Neural progenitor cell (in vitro differentiated cells): ENCODE results near the gene CALHM1. TPM values are rescaled to one million over a fixed set of nuclear protein-coding genes. Genes with fewer than 3 reads are reported as not detected.

Experiments
- DNase-seq: peaks from one replicate; pipeline ENCODE4 v3.0.0-alpha.2; 2016; ENCODE audit warnings: low spot score
- H2AFZ ChIP-seq: fragments of 200-600 bp; sonication (generic); replicated peaks from 2 replicates; pipeline ENCODE4 v1.6.1; 2016; ENCODE audit warnings: antibody characterized with exemption
- H3F3A ChIP-seq: fragments of 200-600 bp; sonication (generic); 2 replicates; pipeline ENCODE4 v1.6.1; 2016; ENCODE audit warnings: antibody characterized with exemption, low read depth
- H3K27ac ChIP-seq: fragments of 200-600 bp; sonication (generic); 2 replicates; pipeline ENCODE4 v1.5.1; 2016; ENCODE audit warnings: mild to moderate bottlenecking
- H3K27me3 ChIP-seq: fragments of 200-600 bp; sonication (generic); 2 replicates; pipeline ENCODE4 v1.6.1; 2016; ENCODE audit warnings: mild to moderate bottlenecking, moderate library complexity
- H3K36me3 ChIP-seq: fragments of 200-600 bp; sonication (generic); 2 replicates; pipeline ENCODE4 v1.5.1; 2016
- H3K4me1 ChIP-seq: fragments of 200-600 bp; sonication (generic); 2 replicates; pipeline ENCODE4 v1.6.1; 2016; ENCODE audit warnings: mixed run types
- H3K4me2 ChIP-seq: fragments of 200-600 bp; sonication (generic); 2 replicates; pipeline ENCODE4 v1.6.1; 2016
- H3K4me3 ChIP-seq: fragments of 200-600 bp; sonication (generic); 2 replicates; pipeline ENCODE4 v1.5.1; 2016
- H3K79me2 ChIP-seq: fragments of 200-600 bp; sonication (generic); 2 replicates; pipeline ENCODE4 v1.6.1; 2016; ENCODE audit warnings: low read depth
- H3K9ac ChIP-seq: fragments of 200-600 bp; sonication (generic); 2 replicates; pipeline ENCODE4 v1.6.1; 2016
- H3K9me3 ChIP-seq: fragments of 200-600 bp; sonication (generic); 2 replicates; pipeline ENCODE4 v1.5.1; 2016; ENCODE audit warnings: low read depth
- H4K20me1 ChIP-seq: fragments of 200-600 bp; sonication (generic); 2 replicates; pipeline ENCODE4 v1.6.1; 2016; ENCODE audit warnings: low read depth
- H3K27ac Mint-ChIP-seq: 3 replicates; pipeline ENCODE4 v1.8.0; 2021; ENCODE audit warnings: mixed read lengths
- H3K27me3 Mint-ChIP-seq: 2 replicates; pipeline ENCODE4 v1.8.0; 2022; ENCODE audit warnings: low read depth, mild to moderate bottlenecking, inconsistent platforms, moderate library complexity, mixed read lengths; ENCODE audit not compliant: insufficient read depth
- H3K36me3 Mint-ChIP-seq: 3 replicates; pipeline ENCODE4 v1.8.0; 2021; ENCODE audit warnings: mixed read lengths
- H3K4me1 Mint-ChIP-seq: 3 replicates; pipeline ENCODE4 v1.8.0; 2021; ENCODE audit warnings: mixed read lengths
- H3K4me3 Mint-ChIP-seq: 3 replicates; pipeline ENCODE4 v1.8.0; 2021; ENCODE audit warnings: mild to moderate bottlenecking, moderate library complexity, mixed read lengths
- H3K9me3 Mint-ChIP-seq: 3 replicates; pipeline ENCODE4 v1.8.0; 2020; ENCODE audit warnings: mixed read lengths
- CTCF ChIP-seq: fragments of 200-600 bp; sonication (generic); IDR thresholded peaks from 2 replicates; pipeline ENCODE4 v1.5.1; 2017; ENCODE audit warnings: antibody characterized with exemption, mild to moderate bottlenecking
- EZH2 ChIP-seq: fragments of 200-600 bp; sonication (generic); IDR thresholded peaks from 2 replicates; pipeline ENCODE4 v1.6.1; 2017; ENCODE audit warnings: antibody characterized with exemption, mild to moderate bottlenecking, moderate library complexity
- EZH2phosphoT487 ChIP-seq: fragments of 200-600 bp; sonication (generic); IDR thresholded peaks from 2 replicates; pipeline ENCODE4 v1.6.1; 2017; ENCODE audit warnings: antibody characterized with exemption
- total RNA-seq: library from RNA; depleted of rRNA; stranded (reverse); fragments of >200 nt; gene quantifications from 2 replicates; pipeline ENCODE4 v1.2.3, GENCODE V29; 2015; ENCODE audit warnings: low replicate concordance

CALHM1 gene
- total RNA-seq, 1 donor from 2014 or later: not detected

GRCh38 chr10:103470761-103471653, 12.3 kb upstream of the CALHM1 start:
- no peak for TF ChIP-seq EZH2
- TF ChIP-seq EZH2phosphoT487: no peak
- TF ChIP-seq CTCF: no peak
- no peak for DNase-seq
- Mint-ChIP-seq H3K27me3 (peaks cover 3% of the 10 kb centered on the region), H3K27ac (peak overlapping the region; percentile 26), H3K4me3 (no peak overlapping the region), H3K36me3 (no peaks in the 10 kb centered on the region), H3K9me3 (no peaks in the 10 kb centered on the region), H3K4me1 (peaks cover 9% of the 10 kb centered on the region)
- Histone ChIP-seq H3K27ac (no peak overlapping the region), H3K9ac (no peak overlapping the region), H3K27me3 (no peaks in the 10 kb centered on the region), H4K20me1 (no peaks in the 10 kb centered on the region), H3K4me3 (no peak overlapping the region), H3K36me3 (no peaks in the 10 kb centered on the region), H3K4me2 (no peak overlapping the region), H3K79me2 (no peaks in the 10 kb centered on the region), H3K4me1 (no peaks in the 10 kb centered on the region), H2AFZ (peak overlapping the region; percentile 42), H3F3A (peaks cover 2% of the 10 kb centered on the region), H3K9me3 (no peaks in the 10 kb centered on the region)

DNA sequence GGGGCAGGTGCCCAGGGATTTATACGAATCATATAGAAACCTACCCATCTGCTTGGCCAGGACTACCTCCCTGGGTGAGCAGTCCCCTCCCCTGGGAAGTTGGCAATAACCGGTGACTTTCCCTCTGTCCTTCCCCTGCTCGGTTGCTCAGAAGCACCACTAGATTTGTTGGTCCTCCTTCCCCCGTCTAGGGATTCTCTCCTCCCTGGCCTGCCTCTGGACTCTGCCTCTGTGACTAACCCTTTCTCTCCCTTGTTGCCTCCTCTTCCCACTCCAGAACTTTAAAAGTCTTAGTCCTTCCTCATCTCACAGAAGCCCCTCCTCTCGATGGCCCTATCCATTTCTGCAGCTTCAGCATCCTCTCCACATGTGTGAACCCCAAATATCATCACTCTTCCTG, 10.5 kb upstream of the CALHM1 start:
- Histone ChIP-seq H3K4me1 (no peaks in the 10 kb centered on the region), H4K20me1 (no peaks in the 10 kb centered on the region), H3K79me2 (no peaks in the 10 kb centered on the region), H3K36me3 (no peaks in the 10 kb centered on the region), H3K4me2 (no peak overlapping the region), H3K9ac (no peak overlapping the region), H3K9me3 (no peaks in the 10 kb centered on the region), H3K27me3 (no peaks in the 10 kb centered on the region), H3K27ac (no peak overlapping the region), H3F3A (no peaks in the 10 kb centered on the region), H3K4me3 (no peak overlapping the region), H2AFZ (no peak overlapping the region)
- Mint-ChIP-seq H3K36me3 (no peaks in the 10 kb centered on the region), H3K27me3 (peaks cover 3% of the 10 kb centered on the region), H3K27ac (no peak overlapping the region), H3K9me3 (no peaks in the 10 kb centered on the region), H3K4me3 (no peak overlapping the region), H3K4me1 (peaks cover 9% of the 10 kb centered on the region)
- no peak for TF ChIP-seq EZH2
- no peak for TF ChIP-seq EZH2phosphoT487
- no peak for TF ChIP-seq CTCF
- no peak for DNase-seq

DNA sequence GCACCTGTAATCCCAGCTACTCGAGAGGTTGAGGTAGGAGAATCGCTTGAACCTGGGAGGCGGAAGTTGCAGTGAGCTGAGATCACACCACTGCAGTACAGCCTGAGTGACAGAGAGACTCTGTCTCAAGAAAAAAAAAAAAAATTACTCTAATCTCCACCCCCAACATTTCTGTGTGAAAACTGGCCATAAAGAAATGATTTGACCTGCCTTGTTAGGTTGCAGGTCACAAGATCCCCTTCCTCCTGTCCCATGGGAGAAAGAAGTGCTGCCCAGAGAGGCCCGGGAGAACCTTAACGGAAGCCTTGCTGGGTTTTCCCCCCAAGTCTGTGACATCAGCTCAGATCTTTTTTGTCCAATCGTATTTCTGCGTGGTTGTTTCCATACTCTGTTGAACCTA, 8.7 kb upstream of the CALHM1 start:
- no peaks in the 10 kb centered on the region for H3K9me3 ChIP-seq
- no peaks in the 10 kb centered on the region for H3K27me3 ChIP-seq
- H2AFZ ChIP-seq: no peak overlapping the region
- no peaks in the 10 kb centered on the region for H3K36me3 ChIP-seq
- H4K20me1 ChIP-seq: no peaks in the 10 kb centered on the region
- H3K9ac ChIP-seq: no peak overlapping the region
- Mint-ChIP-seq H3K27ac (no peak overlapping the region), H3K4me3 (no peak overlapping the region), H3K4me1 (peaks cover 9% of the 10 kb centered on the region), H3K36me3 (no peaks in the 10 kb centered on the region), H3K27me3 (peaks cover 6% of the 10 kb centered on the region), H3K9me3 (no peaks in the 10 kb centered on the region)
- no peak overlapping the region for H3K27ac ChIP-seq
- no peak overlapping the region for H3K4me2 ChIP-seq
- TF ChIP-seq EZH2 (no peak), CTCF (no peak), EZH2phosphoT487 (no peak)
- no peak for DNase-seq
- H3K4me1 ChIP-seq: no peaks in the 10 kb centered on the region
- H3K79me2 ChIP-seq: no peaks in the 10 kb centered on the region
- H3F3A ChIP-seq: no peaks in the 10 kb centered on the region
- no peak overlapping the region for H3K4me3 ChIP-seq
